Parietal lobe (tissue), 1 donor: ENCODE measurements around the gene AVPI1. TPM values are rescaled to one million over a fixed set of nuclear protein-coding genes. Genes with fewer than 3 reads are reported as not detected.

ENCODE experiments used
- total RNA-seq: library from RNA; depleted of rRNA; stranded (reverse); fragments of >200 nt; gene quantifications from one replicate; pipeline ENCODE4 v1.2.3, GENCODE V29; 2014

AVPI1 gene, protein sequence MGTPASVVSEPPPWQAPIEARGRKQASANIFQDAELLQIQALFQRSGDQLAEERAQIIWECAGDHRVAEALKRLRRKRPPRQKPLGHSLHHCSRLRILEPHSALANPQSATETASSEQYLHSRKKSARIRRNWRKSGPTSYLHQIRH
- total RNA-seq, result 0.94 TPM

DNA sequence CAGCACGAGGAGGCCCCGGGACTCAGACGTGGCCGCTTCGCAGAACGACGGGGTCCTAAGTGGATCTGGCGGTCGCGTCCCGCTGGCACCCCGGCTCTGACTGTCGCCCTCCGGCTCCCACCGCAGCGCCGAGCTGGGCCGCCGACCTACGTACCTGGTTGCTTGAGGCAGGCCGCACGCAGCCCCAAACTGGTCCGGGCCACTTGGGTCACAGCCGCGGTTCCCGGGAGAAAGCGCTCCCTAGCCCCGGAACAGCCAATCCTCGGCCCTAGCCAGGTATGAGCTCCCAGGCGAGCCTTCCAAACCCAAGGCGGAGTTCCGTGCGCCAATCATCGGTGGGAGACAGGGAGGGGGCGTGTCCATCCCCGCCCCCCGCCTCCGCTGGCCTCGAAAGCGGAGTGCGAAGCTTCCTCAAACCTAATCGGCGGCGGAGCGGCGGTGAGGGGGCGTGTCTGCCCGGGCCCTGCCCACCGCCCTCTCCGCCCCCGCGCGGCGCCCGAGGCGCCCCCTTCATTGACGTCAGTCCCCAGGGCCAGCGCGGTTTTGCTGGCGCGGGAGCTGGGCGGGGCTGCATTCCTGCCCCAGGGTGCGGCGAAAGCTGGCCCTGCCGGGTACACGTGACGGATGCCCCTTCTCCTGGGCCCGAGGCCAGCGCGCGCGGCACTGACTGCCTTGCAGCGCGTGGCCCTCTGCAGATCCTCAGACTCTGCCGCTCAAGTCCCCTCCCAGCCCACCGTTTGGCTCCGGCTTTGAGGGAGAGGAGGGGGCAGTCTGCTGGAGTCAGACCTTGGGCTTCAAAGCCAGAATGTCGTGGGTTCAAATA, at the start of gene AVPI1:
AVPI1 (minus strand) TSS at position 280 of the 823 bp plus-strand sequence. CDS start 7,336 bp downstream, outside the sequence.

DNA sequence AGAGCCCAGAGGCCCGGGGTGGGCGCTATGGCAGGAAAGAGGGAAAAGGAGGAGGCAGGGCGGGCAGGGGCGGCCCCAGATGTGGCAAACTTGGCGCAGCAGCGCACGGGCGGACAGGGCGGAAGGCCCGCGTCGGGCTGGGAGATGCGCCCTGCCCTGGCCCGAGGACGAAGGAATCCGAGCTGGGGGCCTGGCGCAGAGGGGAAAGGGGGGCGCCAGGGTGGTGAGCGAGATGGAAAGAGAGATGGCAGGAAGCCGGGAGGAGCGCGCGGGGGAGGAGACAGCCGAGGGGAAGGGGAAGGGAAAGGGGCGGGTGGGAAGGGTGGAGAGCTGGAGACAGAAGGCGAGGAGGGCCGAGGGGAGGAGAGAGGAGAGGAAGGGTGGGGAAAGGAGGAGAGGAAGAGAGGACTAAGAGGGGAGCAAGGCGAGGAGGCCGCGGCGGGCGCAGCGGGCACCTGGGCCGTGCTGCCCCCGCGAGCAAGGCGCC, 26.3 kb upstream of the AVPI1 start, which contains the start of gene MARVELD1:
MARVELD1 (plus strand) TSS at position 392 of the 487 bp plus-strand sequence. CDS start 147 bp downstream, outside the sequence.

DNA sequence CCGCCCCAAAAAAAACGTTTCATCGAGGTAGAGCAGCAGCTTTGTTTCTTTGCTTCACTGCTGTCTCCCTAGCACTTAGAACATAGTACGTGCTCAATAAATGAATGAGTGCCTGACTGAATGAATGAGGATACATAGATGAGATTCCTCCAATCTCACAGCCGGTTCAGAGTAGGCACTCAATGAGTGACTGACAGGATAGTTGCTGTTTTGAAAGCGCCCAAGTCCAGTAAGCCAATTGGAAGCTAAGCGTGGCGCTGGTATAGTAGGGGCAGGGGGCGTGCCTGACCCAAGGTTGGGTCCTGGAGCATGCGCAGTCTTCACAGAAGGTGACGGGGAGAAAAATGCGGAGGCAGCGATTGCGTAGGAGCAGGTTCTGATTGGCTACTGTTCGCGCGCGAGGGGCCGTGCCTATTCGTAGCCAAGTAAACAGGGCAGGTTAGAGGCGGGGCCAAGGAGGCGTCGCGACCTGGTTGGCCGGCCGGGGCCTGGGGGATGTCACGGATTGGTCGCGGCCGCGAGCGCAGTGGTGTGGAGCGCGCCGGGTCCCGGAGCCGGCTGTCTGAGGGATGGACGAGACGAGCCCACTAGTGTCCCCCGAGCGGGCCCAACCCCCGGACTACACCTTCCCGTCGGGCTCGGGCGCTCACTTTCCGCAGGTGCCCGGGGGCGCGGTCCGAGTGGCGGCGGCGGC, 46.7 kb downstream of the AVPI1 start, which contains the start of gene PI4K2A:
PI4K2A (plus strand) TSS at position 498 of the 694 bp plus-strand sequence; CDS start at position 570, 72 bp downstream.

DNA sequence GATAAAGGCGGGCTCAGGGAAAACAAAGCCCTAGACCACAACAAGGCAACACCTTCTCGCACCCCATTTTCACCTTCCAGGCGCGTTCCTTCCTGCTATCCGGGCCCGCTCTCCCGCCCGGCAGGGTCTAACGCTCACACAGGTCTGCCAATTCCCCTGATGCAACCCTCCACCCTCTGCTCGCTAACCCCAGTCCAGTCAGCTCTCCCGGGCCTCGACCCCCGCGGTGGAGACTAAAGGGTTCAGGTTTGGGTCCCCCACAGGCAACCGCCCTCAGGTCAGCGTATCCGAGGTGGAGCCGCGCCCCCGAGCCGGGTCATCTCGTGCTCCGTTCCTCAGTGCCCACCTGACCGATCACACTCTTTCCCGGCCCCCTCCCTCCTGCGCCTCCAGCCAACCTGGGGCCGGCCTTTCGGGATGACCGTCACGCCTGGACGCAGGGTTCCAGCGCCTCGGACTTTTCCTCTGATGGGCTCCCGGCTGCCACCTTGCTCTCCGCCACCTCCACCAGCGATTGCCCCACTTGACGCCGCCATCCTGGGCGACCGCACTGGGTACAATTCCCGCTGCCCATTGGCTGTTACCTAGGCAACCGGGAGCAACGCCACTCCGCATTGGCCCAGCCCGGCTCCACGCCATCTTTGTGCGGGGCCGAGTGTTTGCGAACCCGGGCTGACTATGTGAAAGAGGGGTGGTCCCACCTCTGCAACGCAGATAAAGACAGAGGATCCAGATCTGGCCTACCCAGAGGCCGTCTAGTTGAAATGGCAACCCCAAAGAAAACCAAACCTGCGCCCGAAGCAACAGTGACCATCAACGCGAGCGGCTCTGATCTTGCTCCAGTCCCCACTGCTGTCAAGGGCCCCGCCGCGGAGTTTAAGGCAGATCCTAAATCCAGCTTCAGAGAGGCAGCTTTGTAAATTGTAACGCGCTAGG, 53.8 kb downstream of the AVPI1 start, which contains the start of gene MORN4:
MORN4 (minus strand) TSS at position 552 of the 936 bp plus-strand sequence. CDS start 13,847 bp downstream, outside the sequence.

Other genes starting within 250 kb of the AVPI1 start
- gene EXOSC1, start 241.2 kb downstream of the AVPI1 start, total RNA-seq, result 39.1 TPM
- 40.7 TPM for gene ZDHHC16, start 241.1 kb downstream of the AVPI1 start, total RNA-seq
- gene MMS19, start 188.8 kb downstream of the AVPI1 start, total RNA-seq, result 94.8 TPM
- gene UBTD1, start 188.3 kb downstream of the AVPI1 start, total RNA-seq, result 0.94 TPM
- not detected for gene ANKRD2, start 114.5 kb downstream of the AVPI1 start, total RNA-seq
- gene HOGA1, start 102.9 kb downstream of the AVPI1 start, total RNA-seq, result 0.31 TPM
- not detected for gene C10orf62, start 97.5 kb downstream of the AVPI1 start, total RNA-seq
- gene MORN4, start 53.7 kb downstream of the AVPI1 start, total RNA-seq, result 26.0 TPM
- gene PI4K2A, start 46.6 kb downstream of the AVPI1 start, total RNA-seq, result 10.3 TPM
- 5.0 TPM for gene MARVELD1, start 26.5 kb upstream of the AVPI1 start, total RNA-seq
- gene ZFYVE27, start 49.9 kb upstream of the AVPI1 start, total RNA-seq, result 68.5 TPM
- gene SFRP5, start 84.8 kb upstream of the AVPI1 start, total RNA-seq, result 0.94 TPM
- gene GOLGA7B, start 162.6 kb upstream of the AVPI1 start, total RNA-seq, result 16.6 TPM